ENCODE data around the gene C5AR1.

DNA sequence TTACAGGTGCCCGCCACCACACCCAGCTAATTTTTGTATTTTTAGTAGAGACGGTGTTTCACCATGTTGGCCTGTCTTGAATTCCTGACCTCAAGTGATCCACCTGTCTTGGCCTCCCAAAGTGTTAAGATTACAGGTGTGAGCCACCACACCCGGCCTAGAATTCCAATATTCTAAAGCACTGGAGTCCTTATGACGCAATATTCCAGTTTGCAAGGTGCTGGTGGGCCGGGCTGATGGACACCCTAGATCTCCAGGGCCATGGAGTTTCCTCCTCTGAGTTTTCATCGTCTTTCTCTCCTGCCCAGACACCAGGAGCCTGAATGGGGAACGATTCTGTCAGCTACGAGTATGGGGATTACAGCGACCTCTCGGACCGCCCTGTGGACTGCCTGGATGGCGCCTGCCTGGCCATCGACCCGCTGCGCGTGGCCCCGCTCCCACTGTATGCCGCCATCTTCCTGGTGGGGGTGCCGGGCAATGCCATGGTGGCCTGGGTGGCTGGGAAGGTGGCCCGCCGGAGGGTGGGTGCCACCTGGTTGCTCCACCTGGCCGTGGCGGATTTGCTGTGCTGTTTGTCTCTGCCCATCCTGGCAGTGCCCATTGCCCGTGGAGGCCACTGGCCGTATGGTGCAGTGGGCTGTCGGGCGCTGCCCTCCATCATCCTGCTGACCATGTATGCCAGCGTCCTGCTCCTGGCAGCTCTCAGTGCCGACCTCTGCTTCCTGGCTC is 31.0 kb downstream of the C5AR1 start:
- TF ChIP-seq EZH2 (IDR thresholded peaks at IDR 0.05) (no peak), POLR2AphosphoS5 (IDR thresholded peaks at IDR 0.05; ENCODE audit: borderline replicate concordance, low read depth, low read length) (no peak), FOXP2 (optimal IDR thresholded peaks at IDR 0.05; ENCODE audit: control extremely low read depth, extremely low read length, insufficient read depth) (no peak)
